Ishikawa (cell line): ENCODE data around the gene TESPA1.

ENCODE experiments used
- CEBPB ChIP-seq: IDR thresholded peaks from 2 replicates; pipeline ENCODE4 v1.6.1; 2012
- CREB1 ChIP-seq: IDR thresholded peaks from 2 replicates; pipeline ENCODE4 v1.6.1; 2012; ENCODE audit warnings: low read depth
- EGR1 ChIP-seq: IDR thresholded peaks from 2 replicates; pipeline ENCODE4 v1.6.1; 2012
- EP300 ChIP-seq: IDR thresholded peaks from 2 replicates; pipeline ENCODE4 v1.6.1; 2012; ENCODE audit warnings: borderline replicate concordance
- FOXM1 ChIP-seq: IDR thresholded peaks from 2 replicates; pipeline ENCODE4 v1.6.1; 2012; ENCODE audit warnings: low read depth, borderline replicate concordance
- NFIC ChIP-seq: IDR thresholded peaks from 2 replicates; pipeline ENCODE4 v1.6.1; 2012
- RAD21 ChIP-seq: IDR thresholded peaks from 2 replicates; pipeline ENCODE4 v1.6.1; 2012; ENCODE audit warnings: low read depth
- TAF1 ChIP-seq: IDR thresholded peaks from 2 replicates; pipeline ENCODE4 v1.6.1; 2012; ENCODE audit warnings: low read depth, mild to moderate bottlenecking
- TCF12 ChIP-seq: IDR thresholded peaks from 2 replicates; pipeline ENCODE4 v1.6.1; 2012; ENCODE audit warnings: low read depth
- TEAD4 ChIP-seq: IDR thresholded peaks from 2 replicates; pipeline ENCODE4 v1.6.1; 2012
- YY1 ChIP-seq: IDR thresholded peaks from 2 replicates; pipeline ENCODE4 v1.6.1; 2012; ENCODE audit warnings: low read depth
- ZBTB7A ChIP-seq: IDR thresholded peaks from 2 replicates; pipeline ENCODE4 v1.6.1; 2012; ENCODE audit warnings: low read depth
- TF ChIP-seq, protein P1 (sequence below): IDR thresholded peaks from 2 replicates; pipeline ENCODE4 v1.6.1; 2012; ENCODE audit warnings: low read depth, mild to moderate bottlenecking
- TF ChIP-seq, protein P2 (sequence below): IDR thresholded peaks from 2 replicates; pipeline ENCODE4 v1.6.1; 2012
- TF ChIP-seq, protein P3 (sequence below): IDR thresholded peaks from 2 replicates; pipeline ENCODE4 v1.6.1; 2012

TESPA1 gene

DNA sequence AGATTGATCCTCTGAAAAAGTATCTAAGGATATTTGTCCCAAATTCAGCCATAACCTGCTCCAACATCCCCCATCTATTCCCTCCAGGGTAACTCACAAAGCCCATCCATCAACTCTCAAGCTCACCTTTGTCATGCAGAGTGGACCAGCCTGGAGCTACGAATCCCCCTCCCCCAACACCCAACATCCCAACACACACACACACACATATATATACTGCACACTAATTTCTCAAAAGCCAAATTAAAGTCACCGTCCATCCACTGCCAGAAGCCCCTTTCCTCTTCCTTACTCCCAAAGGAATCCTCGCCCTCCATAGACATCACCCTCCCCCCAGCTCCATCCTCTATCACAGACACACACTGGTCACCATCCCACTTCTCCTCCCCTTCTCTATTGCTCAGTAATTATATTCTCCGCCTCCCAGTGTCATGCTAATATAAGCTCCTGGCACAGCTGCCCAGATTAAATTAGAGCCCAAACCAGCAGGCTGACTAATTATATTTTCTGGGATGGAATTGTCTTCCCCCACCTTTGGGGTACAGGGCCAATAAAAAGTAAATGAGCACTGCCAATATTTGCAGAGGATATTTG is 13.5 kb upstream of the TESPA1 start:
- TF ChIP-seq CREB1, result no peak
- TF ChIP-seq, protein P1, sequence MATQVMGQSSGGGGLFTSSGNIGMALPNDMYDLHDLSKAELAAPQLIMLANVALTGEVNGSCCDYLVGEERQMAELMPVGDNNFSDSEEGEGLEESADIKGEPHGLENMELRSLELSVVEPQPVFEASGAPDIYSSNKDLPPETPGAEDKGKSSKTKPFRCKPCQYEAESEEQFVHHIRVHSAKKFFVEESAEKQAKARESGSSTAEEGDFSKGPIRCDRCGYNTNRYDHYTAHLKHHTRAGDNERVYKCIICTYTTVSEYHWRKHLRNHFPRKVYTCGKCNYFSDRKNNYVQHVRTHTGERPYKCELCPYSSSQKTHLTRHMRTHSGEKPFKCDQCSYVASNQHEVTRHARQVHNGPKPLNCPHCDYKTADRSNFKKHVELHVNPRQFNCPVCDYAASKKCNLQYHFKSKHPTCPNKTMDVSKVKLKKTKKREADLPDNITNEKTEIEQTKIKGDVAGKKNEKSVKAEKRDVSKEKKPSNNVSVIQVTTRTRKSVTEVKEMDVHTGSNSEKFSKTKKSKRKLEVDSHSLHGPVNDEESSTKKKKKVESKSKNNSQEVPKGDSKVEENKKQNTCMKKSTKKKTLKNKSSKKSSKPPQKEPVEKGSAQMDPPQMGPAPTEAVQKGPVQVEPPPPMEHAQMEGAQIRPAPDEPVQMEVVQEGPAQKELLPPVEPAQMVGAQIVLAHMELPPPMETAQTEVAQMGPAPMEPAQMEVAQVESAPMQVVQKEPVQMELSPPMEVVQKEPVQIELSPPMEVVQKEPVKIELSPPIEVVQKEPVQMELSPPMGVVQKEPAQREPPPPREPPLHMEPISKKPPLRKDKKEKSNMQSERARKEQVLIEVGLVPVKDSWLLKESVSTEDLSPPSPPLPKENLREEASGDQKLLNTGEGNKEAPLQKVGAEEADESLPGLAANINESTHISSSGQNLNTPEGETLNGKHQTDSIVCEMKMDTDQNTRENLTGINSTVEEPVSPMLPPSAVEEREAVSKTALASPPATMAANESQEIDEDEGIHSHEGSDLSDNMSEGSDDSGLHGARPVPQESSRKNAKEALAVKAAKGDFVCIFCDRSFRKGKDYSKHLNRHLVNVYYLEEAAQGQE, result no peak
- TF ChIP-seq TEAD4, result no peak
- no peak for TF ChIP-seq EP300
- no peak for TF ChIP-seq TCF12
- TF ChIP-seq CEBPB, result no peak
- TF ChIP-seq FOXM1, result no peak
- TF ChIP-seq, protein P2, sequence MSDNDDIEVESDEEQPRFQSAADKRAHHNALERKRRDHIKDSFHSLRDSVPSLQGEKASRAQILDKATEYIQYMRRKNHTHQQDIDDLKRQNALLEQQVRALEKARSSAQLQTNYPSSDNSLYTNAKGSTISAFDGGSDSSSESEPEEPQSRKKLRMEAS, result no peak

DNA sequence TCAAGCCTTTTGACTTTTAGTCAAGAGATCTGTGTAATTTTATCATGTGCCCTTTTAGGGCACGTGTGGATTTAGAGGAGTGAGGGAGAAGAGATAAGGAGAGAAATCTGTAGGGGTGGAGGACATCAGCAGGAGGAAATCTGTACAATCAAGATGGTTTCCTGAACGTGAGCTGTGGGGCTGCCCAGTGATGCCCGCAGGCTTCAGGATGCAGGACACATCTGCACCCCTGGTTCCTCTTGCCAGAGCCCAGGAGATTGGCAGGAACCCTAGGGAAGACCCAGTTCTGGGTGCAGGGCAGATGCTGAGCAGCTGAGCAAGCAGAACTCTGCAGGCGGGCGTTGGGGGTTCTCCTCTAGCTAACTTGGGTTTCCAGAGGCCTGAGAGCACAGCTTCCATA is 11.6 kb upstream of the TESPA1 start:
- TF ChIP-seq, protein P3, sequence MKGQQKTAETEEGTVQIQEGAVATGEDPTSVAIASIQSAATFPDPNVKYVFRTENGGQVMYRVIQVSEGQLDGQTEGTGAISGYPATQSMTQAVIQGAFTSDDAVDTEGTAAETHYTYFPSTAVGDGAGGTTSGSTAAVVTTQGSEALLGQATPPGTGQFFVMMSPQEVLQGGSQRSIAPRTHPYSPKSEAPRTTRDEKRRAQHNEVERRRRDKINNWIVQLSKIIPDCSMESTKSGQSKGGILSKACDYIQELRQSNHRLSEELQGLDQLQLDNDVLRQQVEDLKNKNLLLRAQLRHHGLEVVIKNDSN, result no peak
- TF ChIP-seq TAF1 (no peak), RAD21 (no peak), FOXM1 (no peak), TCF12 (no peak), EGR1 (no peak)

DNA sequence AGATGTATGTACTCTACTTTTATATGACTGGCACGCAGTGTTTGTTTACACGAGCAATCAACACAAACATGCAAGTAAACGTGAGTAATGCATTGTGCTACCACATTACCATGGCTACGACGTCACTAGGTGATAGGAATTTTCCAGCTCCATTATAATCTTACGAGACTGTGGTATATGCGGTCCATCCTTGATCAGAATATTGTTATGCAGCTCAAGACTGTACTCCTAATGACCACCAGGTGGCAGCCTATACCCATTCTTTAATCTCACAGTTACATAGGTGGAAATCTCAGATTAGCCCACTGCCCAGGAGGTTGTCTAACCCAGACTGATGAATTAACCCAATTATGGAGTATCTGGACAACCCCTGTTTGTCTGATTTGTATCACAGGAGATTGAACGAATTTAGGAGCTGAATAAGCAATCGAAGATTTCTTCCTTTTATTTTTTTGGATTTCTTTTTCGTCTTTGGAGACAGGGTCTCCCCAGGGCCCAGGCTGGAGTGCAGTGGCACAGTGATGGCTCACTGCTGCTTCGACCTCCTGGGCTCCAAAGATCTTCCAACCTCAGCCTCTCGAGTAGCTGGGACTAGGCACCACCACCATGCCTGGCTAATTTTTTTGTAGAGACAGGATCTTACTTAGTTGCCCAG is 8.7 kb upstream of the TESPA1 start:
- TF ChIP-seq FOXM1, result no peak
- TF ChIP-seq, protein P2, result no peak
- TF ChIP-seq RAD21, result peak; percentile 92
- TF ChIP-seq, protein P1, result no peak

DNA sequence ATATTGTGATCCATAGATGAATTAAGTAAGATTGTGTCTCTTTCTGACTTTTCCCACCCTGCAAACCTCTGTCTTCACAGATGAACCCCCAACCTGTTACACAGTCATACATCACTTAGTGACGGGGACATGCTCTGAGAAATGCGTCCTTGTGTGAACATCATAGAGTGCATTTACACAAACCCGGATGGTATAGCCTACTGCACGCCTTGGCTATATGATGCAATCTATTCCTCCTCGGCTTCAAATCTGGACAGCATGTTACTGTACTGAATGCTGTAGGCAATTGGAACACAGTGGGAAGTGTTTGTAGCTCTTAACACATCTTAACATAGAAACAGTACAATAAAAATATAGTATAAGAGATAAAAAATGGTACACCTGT is 7.4 kb upstream of the TESPA1 start:
- TF ChIP-seq NFIC (no peak), CREB1 (no peak), YY1 (no peak), EP300 (no peak), RAD21 (no peak)

DNA sequence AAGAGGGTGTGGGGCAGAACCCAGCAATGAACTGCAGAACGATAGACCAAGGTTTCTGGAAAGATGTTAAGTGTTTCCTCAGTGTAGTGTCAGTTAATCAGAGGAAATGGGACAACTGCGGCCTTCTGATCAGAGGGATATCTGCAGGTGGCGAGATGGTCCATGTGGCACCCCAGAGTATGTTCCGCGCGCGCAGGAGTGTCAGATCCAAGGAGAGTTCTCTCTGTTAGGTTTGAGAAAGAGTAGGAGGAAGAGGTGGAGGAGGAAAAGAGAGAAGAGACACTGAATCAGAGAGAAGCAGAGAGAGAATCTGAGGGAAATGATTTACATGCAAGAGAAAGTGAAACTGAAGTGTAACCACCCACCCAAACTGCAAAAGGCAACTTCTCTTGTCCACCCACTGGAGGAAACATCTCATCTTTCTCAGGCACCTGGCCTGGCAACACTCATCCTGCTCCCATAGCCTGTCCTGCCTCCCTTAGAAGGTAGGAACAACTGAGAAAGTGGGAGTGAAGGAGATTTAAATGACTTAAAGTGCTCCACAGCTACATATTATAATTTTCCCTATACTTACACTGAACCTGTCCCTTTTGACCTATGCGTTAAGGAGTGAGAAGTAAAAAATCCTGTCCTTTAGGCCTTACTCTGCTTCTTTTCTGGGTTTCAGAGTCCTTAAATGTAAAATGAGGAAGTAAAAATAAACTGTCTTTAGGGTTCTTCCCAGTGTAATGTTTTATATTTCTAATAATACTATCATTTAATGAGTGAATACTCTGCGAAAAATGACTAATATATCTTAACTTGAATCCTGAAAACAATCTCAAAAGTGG is 6.8 kb upstream of the TESPA1 start:
- TF ChIP-seq YY1 (no peak), EP300 (no peak), TEAD4 (no peak), TCF12 (no peak), FOXM1 (no peak), EGR1 (no peak), RAD21 (no peak), NFIC (no peak), ZBTB7A (no peak), CEBPB (no peak), TAF1 (no peak), CREB1 (no peak)
- TF ChIP-seq, protein P3, result no peak
- TF ChIP-seq, protein P1, result no peak
- TF ChIP-seq, protein P2, result no peak
